Esophagus muscularis mucosa (tissue), 3 donors: ENCODE data around the gene LANCL3.

Experiments used
- CTCF ChIP-seq, 3 experiments: fragments of 200-600 bp in 2 of 3; fragments of 450-650 bp in 1 of 3; sonication (generic) in 2 of 3; IDR thresholded peaks; one replicate each; pipeline ENCODE4 v1.5.1; 2017 to 2019; ENCODE audit warnings: antibody characterized with exemption in 3 of 3, mild to moderate bottlenecking in 2 of 3, moderate library complexity in 1 of 3
- POLR2AphosphoS5 ChIP-seq, 2 donors: sonication (generic); formaldehyde crosslinking; IDR thresholded peaks; one replicate each; pipeline ENCODE4 v1.6.1; 2017; ENCODE audit warnings: antibody characterized with exemption in 2 of 2

GRCh38 chrX:37716602-37717001 lies 145.1 kb downstream of the LANCL3 start:
- TF ChIP-seq CTCF (IDR thresholded peaks at IDR 0.05): no peak
- no peak for TF ChIP-seq POLR2AphosphoS5 (IDR thresholded peaks at IDR 0.05)
